22Rv1 (cell line): ENCODE data around the gene COX7A2.

Experiments used
- ZFX ChIP-seq: fragments of 450-650 bp; IDR thresholded peaks from 2 replicates; pipeline ENCODE4 v1.6.1; 2017; ENCODE audit warnings: antibody characterized with exemption, borderline replicate concordance
- TF ChIP-seq, protein P1 (sequence below): fragments of 450-650 bp; IDR thresholded peaks from 2 replicates; pipeline ENCODE4 v1.5.1; 2017; ENCODE audit warnings: mild to moderate bottlenecking

DNA sequence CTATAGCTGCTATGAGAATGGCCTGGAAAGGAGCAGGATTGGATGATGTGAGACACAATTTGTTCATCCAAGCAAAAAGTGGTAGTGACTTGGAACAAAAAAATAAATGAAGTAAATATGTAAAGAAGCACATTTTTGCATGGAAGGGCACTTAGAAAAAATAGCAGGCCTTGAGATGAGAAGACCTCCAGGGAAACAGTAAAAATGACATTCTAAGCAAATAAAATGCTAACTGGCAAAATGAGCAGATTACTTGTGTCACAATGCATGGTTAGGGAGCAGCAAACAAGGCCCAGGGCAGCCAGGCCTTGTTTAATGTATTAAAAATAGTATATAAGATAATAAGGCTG, 19.8 kb upstream of the COX7A2 start:
- TF ChIP-seq, protein P1, sequence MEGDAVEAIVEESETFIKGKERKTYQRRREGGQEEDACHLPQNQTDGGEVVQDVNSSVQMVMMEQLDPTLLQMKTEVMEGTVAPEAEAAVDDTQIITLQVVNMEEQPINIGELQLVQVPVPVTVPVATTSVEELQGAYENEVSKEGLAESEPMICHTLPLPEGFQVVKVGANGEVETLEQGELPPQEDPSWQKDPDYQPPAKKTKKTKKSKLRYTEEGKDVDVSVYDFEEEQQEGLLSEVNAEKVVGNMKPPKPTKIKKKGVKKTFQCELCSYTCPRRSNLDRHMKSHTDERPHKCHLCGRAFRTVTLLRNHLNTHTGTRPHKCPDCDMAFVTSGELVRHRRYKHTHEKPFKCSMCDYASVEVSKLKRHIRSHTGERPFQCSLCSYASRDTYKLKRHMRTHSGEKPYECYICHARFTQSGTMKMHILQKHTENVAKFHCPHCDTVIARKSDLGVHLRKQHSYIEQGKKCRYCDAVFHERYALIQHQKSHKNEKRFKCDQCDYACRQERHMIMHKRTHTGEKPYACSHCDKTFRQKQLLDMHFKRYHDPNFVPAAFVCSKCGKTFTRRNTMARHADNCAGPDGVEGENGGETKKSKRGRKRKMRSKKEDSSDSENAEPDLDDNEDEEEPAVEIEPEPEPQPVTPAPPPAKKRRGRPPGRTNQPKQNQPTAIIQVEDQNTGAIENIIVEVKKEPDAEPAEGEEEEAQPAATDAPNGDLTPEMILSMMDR, result no peak
- TF ChIP-seq ZFX, result no peak
